ENCODE data around the gene GBX1. TPM values are rescaled to one million over a fixed set of nuclear protein-coding genes. Genes with fewer than 3 reads are reported as not detected.

GBX1 gene
- total RNA-seq, 1 donor from 2014 or later = 2.4 TPM

- intact Hi-C loops (cut with DNase I) = no loop called here
- ATAC-seq (no peak), DNase-seq (ENCODE audit: missing footprints) (no peak)
Observed at GRCh38 chr7:151195616-151196450, 28.3 kb upstream of the GBX1 start.

DNA sequence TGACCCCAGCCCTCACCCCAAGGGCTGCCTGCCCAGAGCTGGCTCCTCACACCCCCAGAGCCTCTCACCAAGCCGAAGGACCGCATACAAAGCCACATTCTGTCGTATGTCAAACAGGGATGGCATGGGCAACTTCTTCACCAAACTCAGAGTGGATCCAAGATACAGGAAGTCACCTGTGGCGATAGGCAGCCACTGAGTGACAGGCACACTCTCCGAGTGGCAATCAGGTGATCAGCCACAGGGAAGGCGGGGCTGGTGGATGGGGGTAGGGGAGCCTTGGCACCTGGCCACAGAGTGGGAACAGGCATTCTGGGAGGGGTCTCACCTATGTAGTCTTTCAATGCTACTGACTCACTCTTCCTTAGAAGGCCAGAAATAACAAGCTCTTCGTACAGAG lies 26.7 kb upstream of the GBX1 start:
- intact Hi-C loops (cut with DNase I) = no loop called here
- DNase-seq (ENCODE audit: missing footprints) (no peak), ATAC-seq (no peak)

- intact Hi-C loops (cut with DNase I) = no loop called here
- DNase-seq (ENCODE audit: missing footprints) (no peak), ATAC-seq (no peak)
Observed at GRCh38 chr7:151193203-151193978, 25.9 kb upstream of the GBX1 start.

- intact Hi-C loops (cut with DNase I) = no loop called here
- no peak for ATAC-seq
Observed at GRCh38 chr7:151192002-151192539, 24.6 kb upstream of the GBX1 start.

DNA sequence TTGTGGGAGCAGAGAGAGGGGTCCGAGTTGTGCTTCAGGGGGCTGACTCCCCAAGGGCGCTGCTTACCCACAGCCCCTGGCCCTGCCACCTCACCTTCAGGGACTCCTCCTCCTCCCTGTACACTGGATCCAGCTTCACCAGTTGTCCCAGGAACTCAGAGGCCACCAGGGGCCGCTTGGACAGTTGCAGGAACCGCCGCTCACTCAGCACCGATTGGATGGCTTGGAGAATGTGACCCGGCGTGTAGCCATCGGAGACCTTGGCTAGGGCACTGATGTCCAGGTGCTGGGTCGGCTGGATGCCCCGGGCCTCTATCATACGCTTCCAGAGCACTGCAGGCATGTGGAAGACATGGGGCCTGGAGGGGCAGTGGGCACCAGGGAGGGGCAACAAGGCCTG lies 24.1 kb upstream of the GBX1 start:
- DNase-seq (ENCODE audit: missing footprints) (peak; percentile 42), ATAC-seq (no peak)
- intact Hi-C loops (cut with DNase I) = no loop called here

More at GRCh38 chr7:151192002-151192539, 24.6 kb upstream of the GBX1 start:
- peak; percentile 60 for DNase-seq (ENCODE audit: missing footprints)

- intact Hi-C loops (cut with DNase I) = loop anchor here (5.0 kb wide), 1 partner anchor 53 kb away; no protein-coding TSS in a partner anchor
- DNase-seq (ENCODE audit: missing footprints) (no peak), ATAC-seq (no peak)
Observed at GRCh38 chr7:151189038-151189437, 21.5 kb upstream of the GBX1 start.

DNA sequence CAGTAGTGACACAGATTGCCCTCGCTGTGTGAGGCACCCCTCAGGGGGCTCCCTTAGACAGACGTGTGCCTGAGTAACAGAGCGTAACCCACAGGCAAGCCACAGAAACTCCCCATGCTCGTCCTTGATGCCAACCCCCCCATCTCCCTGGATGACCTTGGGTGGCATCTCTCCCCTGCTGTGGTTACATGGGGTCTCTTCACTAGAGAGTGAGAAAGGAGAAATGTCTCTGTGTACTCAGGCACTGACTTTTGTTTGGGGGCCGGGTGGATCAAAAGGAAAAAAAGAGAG lies 20.7 kb upstream of the GBX1 start:
- DNase-seq (ENCODE audit: missing footprints) = peak; percentile 31
- no peak for ATAC-seq
- intact Hi-C loops (cut with DNase I) = loop anchor here (5.0 kb wide), 1 partner anchor 54 kb away; no protein-coding TSS in a partner anchor

- intact Hi-C loops (cut with DNase I) = loop anchor here (2.0 to 5.0 kb wide), 2 partner anchors 39 to 55 kb away; partner anchors contain the start of gene ABCF2
- ATAC-seq (peak; percentile 90), DNase-seq (ENCODE audit: missing footprints) (peak; percentile 73)
Observed at GRCh38 chr7:151187409-151188251, 20.1 kb upstream of the GBX1 start.

- ATAC-seq = peak; percentile 84
- intact Hi-C loops (cut with DNase I) = loop anchor here (2.0 to 5.0 kb wide), 2 partner anchors 40 to 55 kb away; partner anchors contain the start of gene ABCF2
- peak; percentile 71 for DNase-seq (ENCODE audit: missing footprints)
Observed at GRCh38 chr7:151186640-151187408, 19.3 kb upstream of the GBX1 start, which contains the start of gene ASB10. Gene ASB10, minus strand, starts transcription at chr7:151187250. Its CDS starts 120 bp downstream, at chr7:151187130.

DNA sequence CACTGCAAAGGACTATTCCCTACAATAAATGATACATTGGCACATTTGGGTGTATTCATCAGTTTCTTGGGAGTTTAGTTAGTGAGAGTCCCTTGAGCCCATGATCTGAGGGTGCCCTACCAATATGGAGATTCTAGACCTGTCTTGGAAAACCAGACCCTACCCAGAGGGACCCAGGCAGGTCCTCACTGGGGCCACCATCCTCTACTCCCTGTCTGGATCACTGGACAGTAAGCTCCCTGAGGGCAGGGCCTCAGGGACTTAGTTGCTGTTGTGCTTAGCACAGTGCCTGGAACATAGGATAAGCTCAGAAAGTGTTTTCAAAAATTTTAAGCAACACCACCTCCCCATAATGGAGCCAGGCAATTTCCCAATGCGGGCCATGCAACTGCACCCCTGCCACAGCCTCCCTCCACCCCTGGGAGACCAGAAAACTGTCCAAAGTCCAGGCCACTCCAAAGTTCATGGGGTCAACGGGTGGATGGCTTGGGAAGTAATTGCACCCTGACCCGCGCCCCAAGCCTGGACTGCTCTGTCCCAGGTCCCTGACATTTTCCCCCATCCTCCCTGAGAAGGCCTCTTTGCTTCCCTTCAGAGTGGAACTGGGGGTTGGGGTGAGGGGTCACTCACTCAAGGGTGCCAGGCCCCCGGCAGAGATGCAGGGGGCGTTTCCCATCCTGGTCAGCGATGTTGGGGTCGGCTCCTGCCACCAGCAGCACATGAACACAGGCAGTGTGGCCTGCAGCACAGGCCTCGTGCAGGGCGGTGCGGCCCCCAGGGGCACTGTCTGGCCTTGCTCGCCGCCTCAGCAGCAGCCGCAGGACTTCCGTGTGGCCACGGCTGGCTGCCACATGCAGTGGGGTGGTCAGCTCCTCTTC lies 18.5 kb upstream of the GBX1 start:
- intact Hi-C loops (cut with DNase I) = loop anchor here (2.0 to 5.0 kb wide), 2 partner anchors 41 to 56 kb away; partner anchors contain the start of gene ABCF2
- ATAC-seq = peak; percentile 14

DNA sequence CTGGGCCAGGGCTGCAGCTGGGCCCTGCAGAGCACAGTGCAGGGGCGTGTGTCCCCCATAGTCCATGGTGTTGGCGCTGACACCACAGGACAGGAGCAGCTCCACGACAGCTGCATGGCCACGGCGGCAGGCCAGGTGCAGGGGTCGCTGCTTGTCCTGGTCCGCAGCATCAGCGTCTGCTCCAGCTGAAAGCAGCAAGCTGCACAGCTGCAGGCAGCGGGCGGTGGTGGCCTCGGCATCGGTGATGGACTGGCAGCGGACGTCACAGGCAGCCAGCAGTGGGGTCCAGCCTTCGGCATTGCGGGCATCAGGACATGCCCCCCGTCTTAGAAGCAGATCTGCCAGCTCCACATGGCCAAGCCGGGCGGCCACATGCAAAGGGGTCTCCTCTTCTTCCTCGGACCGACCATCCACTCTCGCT lies 13.5 kb upstream of the GBX1 start:
- intact Hi-C loops (cut with DNase I) = no loop called here
- peak; percentile 60 for DNase-seq (ENCODE audit: missing footprints)
- no peak for ATAC-seq

More for the DNA sequence above, 18.5 kb upstream of the GBX1 start:
- peak; percentile 44 for DNase-seq (ENCODE audit: missing footprints)

GRCh38 chr7:151179946-151180345 lies 12.5 kb upstream of the GBX1 start:
- intact Hi-C loops (cut with DNase I) = no loop called here

GRCh38 chr7:151179287-151179860 lies 11.9 kb upstream of the GBX1 start:
- DNase-seq (ENCODE audit: missing footprints) (peak; percentile 45), ATAC-seq (no peak)
- intact Hi-C loops (cut with DNase I) = no loop called here

More at GRCh38 chr7:151179946-151180345, 12.5 kb upstream of the GBX1 start:
- ATAC-seq (no peak), DNase-seq (ENCODE audit: missing footprints) (no peak)

DNA sequence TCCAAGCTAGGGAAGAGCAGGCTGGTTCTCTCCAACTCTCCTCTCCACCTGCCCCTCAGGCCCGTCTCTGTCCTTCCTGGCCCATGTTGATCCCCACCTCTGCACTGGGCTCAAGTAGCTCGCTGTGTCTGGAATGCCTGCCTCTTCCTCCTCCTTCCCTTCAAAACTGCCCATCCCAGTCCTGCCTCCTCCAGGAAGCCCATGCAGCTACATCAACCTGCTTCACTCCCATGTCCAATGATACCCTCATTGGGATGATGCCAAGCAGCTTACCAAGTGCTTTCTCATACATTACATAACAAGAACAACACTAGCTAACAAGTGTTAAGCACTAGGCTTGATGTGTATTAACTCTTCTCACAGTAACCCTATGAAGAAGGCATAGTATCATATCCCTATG lies 11.3 kb upstream of the GBX1 start:
- intact Hi-C loops (cut with DNase I) = no loop called here
- no peak for DNase-seq (ENCODE audit: missing footprints)
- no peak for ATAC-seq

- intact Hi-C loops (cut with DNase I) = no loop called here
- DNase-seq (ENCODE audit: missing footprints) = no peak
- no peak for ATAC-seq
Observed at GRCh38 chr7:151178236-151178635, 10.7 kb upstream of the GBX1 start.

- intact Hi-C loops (cut with DNase I) = no loop called here
- DNase-seq (ENCODE audit: missing footprints) = no peak
- ATAC-seq = no peak
Observed at GRCh38 chr7:151177310-151177709, 9.8 kb upstream of the GBX1 start.
